ENCODE results near the gene ANKS1A. TPM values are rescaled to one million over a fixed set of nuclear protein-coding genes. Genes with fewer than 3 reads are reported as not detected.
"Not testable (repeated sequence)": the region's sequence is repeated elsewhere in the genome, so short reads cannot be mapped to it uniquely, and the experiment has no call there.

The ANKS1A gene
- total RNA-seq, 1 experiment from 2014 or later: 28.5 TPM

GRCh38 chr6:34930221-34930620 lies 41.2 kb downstream of the ANKS1A start:
- Histone ChIP-seq H3K27me3 (ENCODE audit: insufficient read depth, low read depth) (no peaks in the 10 kb centered on the region), H3K9me3 (ENCODE audit: insufficient read depth, low read depth) (no peaks in the 10 kb centered on the region), H3K79me2 (ENCODE audit: low read depth) (peaks cover 34% of the 10 kb centered on the region; the same call in 1 of the 2 replicates), H3K9me2 (ENCODE audit: insufficient read depth) (no peaks in the 10 kb centered on the region), H3K4me3 (no peak overlapping the region), H3K4me2 (no peak overlapping the region), H2AFZ (no peak overlapping the region), H3K4me1 (replicated peaks; ENCODE audit: insufficient read depth) (0 out of 2 replicates have a peak, but pooled peaks cover 7% of the 10 kb centered on the region), H3F3A (ENCODE audit: insufficient read depth, low read depth) (no peaks in the 10 kb centered on the region), H3K27ac (no peak overlapping the region), H4K20me1 (ENCODE audit: insufficient read depth) (peaks cover 22% of the 10 kb centered on the region), H3K36me3 (ENCODE audit: low read depth) (peaks cover 5% of the 10 kb centered on the region; the same call in 1 of the 2 replicates)
- TF ChIP-seq CTCF (conservative IDR thresholded peaks at IDR 0.05) (no peak), EZH2 (IDR thresholded peaks at IDR 0.05; ENCODE audit: low read depth) (no peak)
- no TSS peak for BruUV-seq (replicated peaks)
- ChIA-PET POLR2A (ENCODE audit: unreplicated experiment) (no interaction called here), CTCF (no interaction called here)
- DNase-seq: no peak
- intact Hi-C loops (cut with micrococcal nuclease; ENCODE audit: unreplicated experiment): no loop called here

- H2AFZ ChIP-seq; H3K4me3 ChIP-seq; H3K27ac ChIP-seq; intact Hi-C loops (cut with micrococcal nuclease; ENCODE audit: unreplicated experiment); BruUV-seq (replicated peaks); H3F3A ChIP-seq (ENCODE audit: insufficient read depth, low read depth); CTCF ChIA-PET; H3K9me3 ChIP-seq (ENCODE audit: insufficient read depth, low read depth); H3K36me3 ChIP-seq (ENCODE audit: low read depth); H3K4me1 ChIP-seq (replicated peaks; ENCODE audit: insufficient read depth); DNase-seq; POLR2A ChIA-PET (ENCODE audit: unreplicated experiment); H3K27me3 ChIP-seq (ENCODE audit: insufficient read depth, low read depth); H3K4me2 ChIP-seq; H3K9me2 ChIP-seq (ENCODE audit: insufficient read depth): not testable (repeated sequence)
- H3K79me2 ChIP-seq (ENCODE audit: low read depth): peaks cover 31% of the 10 kb centered on the region; the same call in 1 of the 2 replicates
- peaks cover 21% of the 10 kb centered on the region for H4K20me1 ChIP-seq (ENCODE audit: insufficient read depth)
These were observed 43.1 kb downstream of the ANKS1A start for GRCh38 chr6:34932202-34932601.

GRCh38 chr6:34934516-34934915 lies 45.5 kb downstream of the ANKS1A start:
- Histone ChIP-seq H3F3A (ENCODE audit: insufficient read depth, low read depth) (no peaks in the 10 kb centered on the region), H2AFZ (no peak overlapping the region), H3K9me2 (ENCODE audit: insufficient read depth) (no peaks in the 10 kb centered on the region), H3K4me2 (no peak overlapping the region), H3K36me3 (ENCODE audit: low read depth) (peaks cover 5% of the 10 kb centered on the region; the same call in 1 of the 2 replicates), H3K27ac (no peak overlapping the region), H3K9me3 (ENCODE audit: insufficient read depth, low read depth) (no peaks in the 10 kb centered on the region), H3K4me3 (no peak overlapping the region), H4K20me1 (ENCODE audit: insufficient read depth) (peaks cover 17% of the 10 kb centered on the region; the same call in 1 of the 2 replicates), H3K79me2 (ENCODE audit: low read depth) (peaks cover 22% of the 10 kb centered on the region), H3K4me1 (replicated peaks; ENCODE audit: insufficient read depth) (no peaks in the 10 kb centered on the region), H3K27me3 (ENCODE audit: insufficient read depth, low read depth) (no peaks in the 10 kb centered on the region)
- no peak for DNase-seq
- ChIA-PET POLR2A (ENCODE audit: unreplicated experiment) (no interaction called here), CTCF (interaction anchor here (0.6 kb wide), 1 partner anchor 221 kb away, joined by 3 read pairs; no protein-coding TSS in a partner anchor)
- intact Hi-C loops (cut with micrococcal nuclease; ENCODE audit: unreplicated experiment): no loop called here
- TF ChIP-seq CTCF (conservative IDR thresholded peaks at IDR 0.05) (no peak), EZH2 (IDR thresholded peaks at IDR 0.05; ENCODE audit: low read depth) (no peak)
- no TSS peak for BruUV-seq (replicated peaks)

GRCh38 chr6:34938268-34938667 lies 49.2 kb downstream of the ANKS1A start:
- no peaks in the 10 kb centered on the region for H3K4me1 ChIP-seq (replicated peaks; ENCODE audit: insufficient read depth)
- H4K20me1 ChIP-seq (ENCODE audit: insufficient read depth): peaks cover 16% of the 10 kb centered on the region
- ChIA-PET POLR2A (ENCODE audit: unreplicated experiment) (no interaction called here), CTCF (no interaction called here)
- H3K27ac ChIP-seq: no peak overlapping the region
- TF ChIP-seq EZH2 (IDR thresholded peaks at IDR 0.05; ENCODE audit: low read depth) (no peak), CTCF (conservative IDR thresholded peaks at IDR 0.05) (no peak)
- H3K4me3 ChIP-seq: no peak overlapping the region
- no peaks in the 10 kb centered on the region for H3K9me3 ChIP-seq (ENCODE audit: insufficient read depth, low read depth)
- H3K4me2 ChIP-seq: no peak overlapping the region
- no peaks in the 10 kb centered on the region for H3K27me3 ChIP-seq (ENCODE audit: insufficient read depth, low read depth)
- intact Hi-C loops (cut with micrococcal nuclease; ENCODE audit: unreplicated experiment): no loop called here
- H3K9me2 ChIP-seq (ENCODE audit: insufficient read depth): no peaks in the 10 kb centered on the region
- H3K79me2 ChIP-seq (ENCODE audit: low read depth): peaks cover 37% of the 10 kb centered on the region
- no peaks in the 10 kb centered on the region for H3F3A ChIP-seq (ENCODE audit: insufficient read depth, low read depth)
- BruUV-seq (replicated peaks): no TSS peak
- H3K36me3 ChIP-seq (ENCODE audit: low read depth): no peaks in the 10 kb centered on the region
- no peak for DNase-seq
- H2AFZ ChIP-seq: no peak overlapping the region

Data from PC-9 (cell line).